HepG2 (cell line): ENCODE results near the gene MT1M. TPM values are rescaled to one million over a fixed set of nuclear protein-coding genes. Genes with fewer than 3 reads are reported as not detected.

ENCODE experiments used
- ATAC-seq: fragments of 200-7000 bp; cut with Tn5 transposase; 3 replicates; pipeline ENCODE4 v1.9.1; 2020; ENCODE audit warnings: mild to moderate bottlenecking, moderate library complexity
- BruUV-seq: library from RNA; stranded (reverse); fragments of 400-500 nt; replicated peaks from 2 replicates; lab custom pipeline; 2021; lab: Mats Ljungman, UMichigan
- CTCF ChIA-PET: fragments of 300-600 bp; formaldehyde crosslinking; extraction: SDS; loops from one replicate; lab custom pipeline; 2021; ENCODE audit warnings: low total read pairs, inconsistent platforms, low intra/inter-chr PET ratio; lab: Yijun Ruan, JAX
- POLR2A ChIA-PET: fragments of 350-600 bp; sonication (Branson Sonifier 250); formaldehyde crosslinking; loops from one replicate; lab custom pipeline; 2020; ENCODE audit warnings: antibody characterized with exemption, inconsistent platforms; lab: Yijun Ruan, JAX
- DNase-seq: peaks from one replicate; pipeline ENCODE4 v3.0.0-alpha.2; 2015; ENCODE audit warnings: low spot score
- FAIRE-seq: peaks from 3 replicates; lab custom pipeline; 2011; peaks lifted over from hg19 to GRCh38; lab: Jason Lieb, UNC
- H2AFZ ChIP-seq: one replicate; pipeline ENCODE4 v1.6.1; 2011; ENCODE audit warnings: low read length, inconsistent platforms
- H3K27ac ChIP-seq: fragments of 300-600 bp; 3 replicates; pipeline ENCODE4 v1.8.0; 2011; ENCODE audit warnings: mixed run types, mild to moderate bottlenecking, mixed read lengths, low read length, inconsistent platforms; ENCODE audit not compliant: insufficient read depth; ENCODE audit errors: extremely low read length
- H3K27me3 ChIP-seq, 2 experiments: fragments of 200-600 bp in 1 of 2; 2 replicates in 1 of 2; 3 replicates in 1 of 2; pipeline versions ENCODE4 v1.6.0 to v1.8.0; 2011; ENCODE audit warnings: low read length in 2 of 2, mild to moderate bottlenecking in 2 of 2, moderate library complexity in 2 of 2, inconsistent platforms in 1 of 2; ENCODE audit not compliant: insufficient read depth in 2 of 2, control insufficient read depth in 1 of 2
- H3K36me3 ChIP-seq, 2 experiments: fragments of 200-600 bp in 1 of 2; replicated peaks in 1 of 2; 2 replicates in 1 of 2; 3 replicates in 1 of 2; pipeline versions ENCODE4 v1.5.1 to v1.8.0; 2011; ENCODE audit warnings: low read length in 2 of 2, inconsistent platforms in 1 of 2; ENCODE audit not compliant: insufficient read depth in 2 of 2, control insufficient read depth in 1 of 2
- H3K4me1 ChIP-seq: 2 replicates; pipeline ENCODE4 v1.5.1; 2012; ENCODE audit warnings: low read length, inconsistent platforms; ENCODE audit not compliant: insufficient read depth
- H3K4me2 ChIP-seq: 2 replicates; pipeline ENCODE4 v1.6.0; 2011; ENCODE audit warnings: low read depth, low read length, inconsistent platforms
- H3K4me3 ChIP-seq, 3 experiments: fragments of 200-600 bp in 1 of 3; sonication (generic), shearing (Covaris generic) in 1 of 3; replicated peaks in 1 of 3; 2 replicates each; pipeline ENCODE4 v1.5.1; 2011 to 2016; ENCODE audit warnings: low read length in 3 of 3, inconsistent platforms in 2 of 3, low read depth in 2 of 3, mild to moderate bottlenecking in 2 of 3, control low read depth in 1 of 3, mixed read lengths in 1 of 3; ENCODE audit not compliant: insufficient read depth in 1 of 3
- H3K79me2 ChIP-seq: one replicate; pipeline ENCODE4 v1.6.1; 2011; ENCODE audit warnings: low read length, inconsistent platforms; ENCODE audit not compliant: insufficient read depth
- H3K9ac ChIP-seq: 2 replicates; pipeline ENCODE4 v1.6.0; 2011; ENCODE audit warnings: mild to moderate bottlenecking, low read depth, low read length, inconsistent platforms; ENCODE audit not compliant: insufficient read depth
- H3K9me3 ChIP-seq: 2 replicates; pipeline ENCODE4 v1.5.1; 2012; ENCODE audit warnings: mild to moderate bottlenecking, low read length
- H4K20me1 ChIP-seq: 2 replicates; pipeline ENCODE4 v1.6.0; 2011; ENCODE audit warnings: inconsistent platforms, mild to moderate bottlenecking, low read length, moderate library complexity; ENCODE audit not compliant: insufficient read depth
- ATM ChIP-seq: fragments of 450-650 bp; IDR thresholded peaks from 2 replicates; pipeline ENCODE4 v1.7.1; 2017; ENCODE audit warnings: mild to moderate bottlenecking, borderline replicate concordance
- CCAR2 ChIP-seq: fragments of 200-400 bp; formaldehyde crosslinking; optimal IDR thresholded peaks from 2 replicates; pipeline ENCODE3; 2018; ENCODE audit warnings: low read depth, mild to moderate bottlenecking, low read length, moderate library complexity
- HMGA1 ChIP-seq: sonication (generic); formaldehyde crosslinking; conservative IDR thresholded peaks from 2 replicates; pipeline ENCODE4 v1.4.0; 2020; ENCODE audit warnings: missing genetic modification reagents
- MATR3 ChIP-seq: sonication (generic); formaldehyde crosslinking; IDR thresholded peaks from 2 replicates; pipeline ENCODE4 v1.4.0; 2020; ENCODE audit warnings: missing genetic modification reagents
- PHF8 ChIP-seq: sonication (generic); formaldehyde crosslinking; IDR thresholded peaks from 2 replicates; pipeline ENCODE4 v1.5.0; 2020; ENCODE audit warnings: missing genetic modification reagents
- ZNF263 ChIP-seq: sonication (generic); formaldehyde crosslinking; IDR thresholded peaks from 2 replicates; pipeline ENCODE4 v1.4.0; 2020; ENCODE audit warnings: missing genetic modification reagents
- ZNF496 ChIP-seq: sonication (generic); formaldehyde crosslinking; IDR thresholded peaks from 2 replicates; pipeline ENCODE4 v1.8.1; 2023; ENCODE audit warnings: mild to moderate bottlenecking, moderate library complexity, missing genetic modification reagents; ENCODE audit not compliant: insufficient replicate concordance
- ZNF609 ChIP-seq: sonication (generic); formaldehyde crosslinking; IDR thresholded peaks from 2 replicates; pipeline ENCODE4 v1.4.0; 2020; ENCODE audit warnings: mild to moderate bottlenecking, missing genetic modification reagents, borderline replicate concordance
- ZNF891 ChIP-seq: sonication (generic); formaldehyde crosslinking; IDR thresholded peaks from 2 replicates; pipeline ENCODE4 v1.5.0; 2020; ENCODE audit warnings: mild to moderate bottlenecking, missing genetic modification reagents
- ZSCAN12 ChIP-seq: sonication (generic); formaldehyde crosslinking; IDR thresholded peaks from 2 replicates; pipeline ENCODE4 v1.9.0; 2021; ENCODE audit warnings: mild to moderate bottlenecking, missing genetic modification reagents
- WGBS: methylation state at CpG from one replicate; pipeline ENCODE4 v1.1.6; 2017; ENCODE audit warnings: low lambda C conversion rate; 5-methylcytosine and 5-hydroxymethylcytosine counted together
- in situ Hi-C: cut with HindIII; loops from 2 replicates; pipeline ENCODE4 v1.10.0; 2017; ENCODE audit warnings: low pct_unique_long_range_greater_than_20kb; ENCODE audit not compliant: extremely low pct_ligation_motif_present
- intact Hi-C: fragments of 100-400 bp; cut with micrococcal nuclease; formaldehyde crosslinking; loops from one replicate; pipeline ENCODE4 v1.10.0; 2022; ENCODE audit not compliant: unreplicated experiment
- polyA plus RNA-seq, 8 experiments: library from polyadenylated mRNA; depleted of rRNA in 3 of 8; stranded (reverse) in 7 of 8; unstranded in 1 of 8; fragments of >200 nt; fragmentation: Illumina TruSeq in 4 of 8; extraction: Trizol in 4 of 8; gene quantifications; 2 replicates each; pipeline versions ENCODE4 v1.2.1 to v1.2.3, GENCODE V29; 2011 to 2016; ENCODE audit warnings: low read depth in 4 of 8, missing spikeins in 1 of 8, mixed read lengths in 1 of 8; ENCODE audit not compliant: insufficient read depth in 1 of 8
- total RNA-seq, 5 experiments: library from RNA; depleted of rRNA; stranded (reverse); fragments of >200 nt; fragmentation: Illumina TruSeq; extraction: Trizol; gene quantifications; 2 replicates each; pipeline ENCODE4 v1.2.3, GENCODE V29; 2016; ENCODE audit warnings: low read depth in 1 of 5

The MT1M gene
- total and polyA plus RNA-seq, 2 of the 13 experiments (the other 11 are each of a cell fraction or from before 2014, with no cell fraction given), result 4.6 TPM; not detected in 1

DNA sequence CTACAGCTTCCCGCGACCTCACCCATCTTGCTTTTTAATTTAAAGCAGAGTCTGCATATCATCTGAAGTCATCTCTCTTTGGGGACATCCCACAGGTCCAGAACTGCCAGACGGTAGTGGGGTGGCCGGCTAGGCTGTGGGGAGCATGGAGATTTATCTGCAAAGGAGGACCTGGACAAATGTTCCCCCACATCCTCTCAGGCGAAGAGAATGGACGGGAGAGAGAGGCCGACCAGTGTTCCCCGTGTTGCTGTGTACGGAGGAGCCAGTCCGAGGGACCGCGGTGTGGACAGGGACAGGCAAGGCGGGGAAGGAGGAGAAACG lies 665 bp upstream of the MT1M start (continued):
- TF ChIP-seq ZNF263 (CRISPR knock-in tag), result 0 out of 2 replicates have a peak, but pooled peaks have one; percentile 17
- TF ChIP-seq ATM, result no peak
- TF ChIP-seq PHF8 (CRISPR knock-in tag), result no peak

DNA sequence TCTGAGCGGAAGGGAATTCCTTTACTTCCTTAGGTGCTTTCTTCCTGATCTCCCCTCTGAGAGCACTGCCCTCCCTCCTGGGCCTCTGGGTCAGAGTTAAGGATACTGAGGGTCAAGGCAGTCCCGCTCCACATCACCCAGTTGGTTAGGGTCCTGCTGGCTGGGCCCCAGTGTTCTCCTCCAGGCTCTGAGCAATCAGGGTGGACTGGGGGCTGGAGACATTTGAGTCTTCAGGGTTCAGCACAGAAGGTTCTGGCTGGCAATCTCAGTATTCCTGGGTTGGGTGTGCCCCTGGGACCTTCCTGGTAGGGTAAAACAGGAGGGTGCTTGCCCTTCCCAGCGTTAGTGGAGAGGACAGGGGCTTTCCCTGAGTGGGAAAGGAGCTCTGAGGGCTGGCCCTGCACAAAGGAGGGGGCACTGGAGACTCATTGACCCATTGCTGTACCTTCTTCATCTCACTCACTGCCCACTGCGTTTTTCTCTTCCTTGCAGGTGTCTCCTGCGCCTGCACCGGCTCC lies 448 bp downstream of the MT1M start:
- H3K4me3 ChIP-seq, result peak overlapping the region in 2 of 3 experiments; percentile 54 to 73; a peak in 3 of 6 replicates
- 63% methylated on average over 4 of the region's 6 CpGs for WGBS
- in situ Hi-C loops, result no loop called here
- H4K20me1 ChIP-seq, result no peaks in the 10 kb centered on the region
- H3K4me2 ChIP-seq, result peak overlapping the region; percentile 77; the same call in 1 of the 2 replicates
- peaks cover 8 to 89% of the 10 kb centered on the region in 2 experiments; a peak in 4 of 5 replicates for H3K27me3 ChIP-seq
- no peak for ATAC-seq
- H3K9ac ChIP-seq, result no peak overlapping the region
- TF ChIP-seq ZSCAN12 (CRISPR knock-in tag) (no peak), HMGA1 (no peak), CCAR2 (no peak), ZNF891 (CRISPR knock-in tag) (no peak), ZNF496 (CRISPR knock-in tag) (no peak), ZNF609 (CRISPR knock-in tag) (no peak), MATR3 (no peak)
- H2AFZ ChIP-seq, result no peak overlapping the region
- no peak for DNase-seq
- FAIRE-seq, result no peak
- no peaks in the 10 kb centered on the region for H3K36me3 ChIP-seq
- BruUV-seq, result no TSS peak
- H3K79me2 ChIP-seq, result no peaks in the 10 kb centered on the region
- CTCF ChIA-PET, result no interaction called here
- no peaks in the 10 kb centered on the region for H3K9me3 ChIP-seq
- H3K27ac ChIP-seq, result no peak overlapping the region
- intact Hi-C loops, result no loop called here
- POLR2A ChIA-PET, result interaction anchor here (1.2 kb wide), 1 partner anchor 25 kb away, joined by 3 read pairs; the partner anchor contains the start of gene MT2A
- H3K4me1 ChIP-seq, result peaks cover 24% of the 10 kb centered on the region
